Lower leg skin (tissue), 4 donors: ENCODE measurements around the gene SH3RF1. TPM values are rescaled to one million over a fixed set of nuclear protein-coding genes. Genes with fewer than 3 reads are reported as not detected.

Source experiments
- DNase-seq, 2 donors: peaks; one replicate each; pipeline ENCODE4 v3.0.0-alpha.2; 2019; ENCODE audit warnings: low spot score in 2 of 2
- H3K4me3 ChIP-seq: fragments of 200-600 bp; sonication (generic); 2 replicates; pipeline ENCODE4 v1.5.1; 2017; ENCODE audit warnings: mild to moderate bottlenecking, low read depth; ENCODE audit not compliant: poor library complexity, severe bottlenecking
- CTCF ChIP-seq, 3 donors: fragments of 450-650 bp; IDR thresholded peaks; one replicate each; pipeline ENCODE4 v1.5.1; 2016; ENCODE audit warnings: antibody characterized with exemption in 3 of 3, mild to moderate bottlenecking in 3 of 3, moderate library complexity in 2 of 3
- POLR2A ChIP-seq, 2 donors: fragments of 450-650 bp; IDR thresholded peaks; one replicate each; pipeline ENCODE4 v1.6.1; 2016 to 2017; ENCODE audit warnings: antibody characterized with exemption in 2 of 2, mild to moderate bottlenecking in 1 of 2, moderate library complexity in 1 of 2
- WGBS, 2 donors: methylation state at CpG; one replicate each; pipeline ENCODE4 v1.1.5; 2018; 5-methylcytosine and 5-hydroxymethylcytosine counted together
- intact Hi-C: fragments of 100-400 bp; cut with DNase I; formaldehyde crosslinking; loops from one replicate; pipeline ENCODE4 v1.15.0; 2023; ENCODE audit warnings: low total_unique reads
- total RNA-seq, 4 donors: library from RNA; depleted of rRNA; stranded (reverse); fragments of >200 nt; gene quantifications; one replicate each; pipeline ENCODE4 v1.1.0, GENCODE V29; 2016

SH3RF1 gene
- total RNA-seq, 4 donors from 2014 or later: 8.5 to 14.2 (median 12.0) TPM

GRCh38 chr4:169256856-169257761 lies 13.6 kb downstream of the SH3RF1 start:
- WGBS, 2 donors: 63 to 67% methylated on average over 4 of the region's 4 CpGs
- H3K4me3 ChIP-seq: no peak overlapping the region
- DNase-seq: no peak
- intact Hi-C loops: no loop called here
- no peak for TF ChIP-seq POLR2A (IDR thresholded peaks at IDR 0.05)
- no peak for TF ChIP-seq CTCF (IDR thresholded peaks at IDR 0.05)

GRCh38 chr4:169256101-169256612 lies 14.6 kb downstream of the SH3RF1 start:
- H3K4me3 ChIP-seq: no peak overlapping the region
- 62 to 75% methylated on average over 3 of the region's 3 CpGs for WGBS, 2 donors
- intact Hi-C loops: no loop called here
- DNase-seq: no peak
- TF ChIP-seq POLR2A (IDR thresholded peaks at IDR 0.05): no peak
- TF ChIP-seq CTCF (IDR thresholded peaks at IDR 0.05): no peak

- 45 to 48% methylated on average over 5 of the region's 5 CpGs for WGBS, 2 donors
- no peak for DNase-seq
- TF ChIP-seq CTCF (IDR thresholded peaks at IDR 0.05): no peak
- TF ChIP-seq POLR2A (IDR thresholded peaks at IDR 0.05): no peak
- intact Hi-C loops: no loop called here
- H3K4me3 ChIP-seq: no peak overlapping the region
Measured at GRCh38 chr4:169254546-169254983, 16.2 kb downstream of the SH3RF1 start.

GRCh38 chr4:169253904-169254303 lies 16.9 kb downstream of the SH3RF1 start:
- 0% methylated on average over 1 of the region's 1 CpG for WGBS, 2 donors
- TF ChIP-seq POLR2A (IDR thresholded peaks at IDR 0.05) (no peak), CTCF (IDR thresholded peaks at IDR 0.05) (no peak)
- intact Hi-C loops: no loop called here
- no peak for DNase-seq
- H3K4me3 ChIP-seq: no peak overlapping the region

GRCh38 chr4:169253113-169253671 lies 17.6 kb downstream of the SH3RF1 start:
- H3K4me3 ChIP-seq: no peak overlapping the region
- 76 to 78% methylated on average over 2 of the region's 2 CpGs for WGBS, 2 donors
- no peak for DNase-seq
- no peak for TF ChIP-seq POLR2A (IDR thresholded peaks at IDR 0.05)
- TF ChIP-seq CTCF (IDR thresholded peaks at IDR 0.05): no peak
- intact Hi-C loops: no loop called here
